H1 (cell line): ENCODE results near the gene TMPRSS4. TPM values are rescaled to one million over a fixed set of nuclear protein-coding genes. Genes with fewer than 3 reads are reported as not detected.

Experiments
- CTCF ChIA-PET: fragments of 300-600 bp; sonication (Branson Sonifier 250); formaldehyde crosslinking; loops from one replicate; lab custom pipeline; 2021; ENCODE audit not compliant: partially characterized antibody; lab: Charles Lee
- POLR2A ChIA-PET: fragments of 300-600 bp; sonication (Branson Sonifier 250); formaldehyde crosslinking; loops from one replicate; lab custom pipeline; 2021; ENCODE audit warnings: inconsistent platforms; ENCODE audit not compliant: partially characterized antibody; lab: Charles Lee
- DNase-seq, 2 experiments: peaks; one replicate each; pipeline versions ENCODE4 v3.0.0 to v3.0.0-alpha.2; 2010 to 2022; ENCODE audit warnings: low spot score in 2 of 2, low read depth in 1 of 2, mixed read lengths in 1 of 2
- FAIRE-seq: peaks from 2 replicates; lab custom pipeline; 2011; peaks lifted over from hg19 to GRCh38; lab: Jason Lieb, UNC
- H2AFZ ChIP-seq: 2 replicates; pipeline ENCODE4 v1.8.1; 2012; ENCODE audit warnings: low read length, inconsistent platforms
- H2AK5ac ChIP-seq: 2 replicates; pipeline ENCODE4 v1.6.1; 2013; ENCODE audit warnings: low read depth, low read length
- H2BK120ac ChIP-seq: replicated peaks from 2 replicates; pipeline ENCODE3; 2013; ENCODE audit warnings: low read depth, low read length, inconsistent platforms
- H2BK12ac ChIP-seq: 2 replicates; pipeline ENCODE4 v1.6.1; 2013; ENCODE audit warnings: low read depth, low read length
- H2BK15ac ChIP-seq: 2 replicates; pipeline ENCODE4 v1.6.1; 2013; ENCODE audit warnings: low read length
- H2BK20ac ChIP-seq: 2 replicates; pipeline ENCODE4 v1.6.1; 2013; ENCODE audit warnings: low read length
- H2BK5ac ChIP-seq: 2 replicates; pipeline ENCODE4 v1.6.1; 2013; ENCODE audit warnings: low read depth, low read length
- H3K14ac ChIP-seq: 2 replicates; pipeline ENCODE4 v1.6.1; 2013; ENCODE audit warnings: inconsistent platforms; ENCODE audit not compliant: insufficient read length
- H3K18ac ChIP-seq: 2 replicates; pipeline ENCODE4 v1.6.1; 2013; ENCODE audit warnings: low read length; ENCODE audit errors: extremely low read depth
- H3K23ac ChIP-seq: 2 replicates; pipeline ENCODE4 v1.6.1; 2013; ENCODE audit warnings: inconsistent platforms; ENCODE audit not compliant: insufficient read length
- H3K23me2 ChIP-seq: 2 replicates; pipeline ENCODE4 v1.6.1; 2013; ENCODE audit warnings: low read depth, low read length
- H3K27ac ChIP-seq: 2 replicates; pipeline ENCODE4 v1.6.1; 2011; ENCODE audit warnings: low read depth, low read length, inconsistent platforms
- H3K27me3 ChIP-seq, 4 experiments: replicated peaks in 1 of 4; 1 replicate in 1 of 4; 2 replicates in 3 of 4; pipeline versions ENCODE4 v1.6.1 to v1.8.1; 2011 to 2013; ENCODE audit warnings: low read length in 3 of 4, mild to moderate bottlenecking in 3 of 4, inconsistent platforms in 2 of 4, mixed read lengths in 2 of 4, moderate library complexity in 1 of 4; ENCODE audit not compliant: control insufficient read depth in 3 of 4, insufficient read depth in 3 of 4; ENCODE audit errors: extremely low read depth in 1 of 4
- H3K36me3 ChIP-seq, 4 experiments: 2 replicates each; pipeline versions ENCODE4 v1.6.1 to v1.8.1; 2011 to 2013; ENCODE audit warnings: mild to moderate bottlenecking in 4 of 4, low read length in 3 of 4, moderate library complexity in 2 of 4, control low read depth in 1 of 4, inconsistent platforms in 1 of 4; ENCODE audit not compliant: insufficient read depth in 4 of 4, control insufficient read depth in 2 of 4
- H3K4ac ChIP-seq: replicated peaks from 2 replicates; pipeline ENCODE3; 2013; ENCODE audit warnings: low read length, low read depth, mixed read lengths, inconsistent platforms; ENCODE audit not compliant: insufficient read length
- H3K4me1 ChIP-seq, 4 experiments: replicated peaks in 1 of 4; 1 replicate in 1 of 4; 2 replicates in 3 of 4; pipeline versions ENCODE4 v1.6.1 to v1.8.1; 2011 to 2013; ENCODE audit warnings: low read length in 3 of 4, inconsistent platforms in 2 of 4, mixed read lengths in 1 of 4; ENCODE audit not compliant: insufficient read depth in 4 of 4, control insufficient read depth in 3 of 4
- H3K4me2 ChIP-seq, 2 experiments: 2 replicates each; pipeline versions ENCODE4 v1.6.1 to v1.8.1; 2011 to 2013; ENCODE audit warnings: low read depth in 2 of 2, low read length in 2 of 2, control low read depth in 1 of 2, inconsistent platforms in 1 of 2, mild to moderate bottlenecking in 1 of 2; ENCODE audit not compliant: insufficient read depth in 1 of 2
- H3K4me3 ChIP-seq, 4 experiments: fragments of 200-600, 300-600 bp in 1 of 4; sonication (generic), shearing (Covaris generic), sonication (Bioruptor Twin) in 1 of 4; 2 replicates each; pipeline versions ENCODE4 v1.5.1 to v1.8.1; 2011 to 2016; ENCODE audit warnings: low read length in 4 of 4, low read depth in 3 of 4, control low read depth in 2 of 4, inconsistent platforms in 2 of 4, mild to moderate bottlenecking in 2 of 4, mixed read lengths in 1 of 4, moderate library complexity in 1 of 4; ENCODE audit not compliant: insufficient read depth in 2 of 4; ENCODE audit errors: extremely low read depth in 1 of 4
- H3K56ac ChIP-seq: replicated peaks from 2 replicates; pipeline ENCODE3; 2013; ENCODE audit warnings: low read depth, mild to moderate bottlenecking, mixed read lengths, low read length, inconsistent platforms; ENCODE audit not compliant: insufficient read length
- H3K79me1 ChIP-seq: 2 replicates; pipeline ENCODE4 v1.6.1; 2013; ENCODE audit warnings: low read depth, low read length, control low read depth
- H3K79me2 ChIP-seq, 2 experiments: 2 replicates each; pipeline versions ENCODE4 v1.6.1 to v1.8.1; 2012 to 2013; ENCODE audit warnings: low read length in 2 of 2, mild to moderate bottlenecking in 2 of 2, inconsistent platforms in 1 of 2; ENCODE audit not compliant: insufficient read depth in 2 of 2, control insufficient read depth in 1 of 2
- H3K9ac ChIP-seq, 4 experiments: replicated peaks in 1 of 4; 1 replicate in 1 of 4; 2 replicates in 3 of 4; pipeline versions ENCODE4 v1.6.1 to v1.8.1; 2011 to 2013; ENCODE audit warnings: low read depth in 3 of 4, low read length in 3 of 4, control low read depth in 2 of 4, mild to moderate bottlenecking in 2 of 4, moderate library complexity in 2 of 4, inconsistent platforms in 1 of 4; ENCODE audit errors: extremely low read depth in 1 of 4
- H3K9me3 ChIP-seq, 2 experiments: 2 replicates each; pipeline versions ENCODE4 v1.6.1 to v1.8.1; 2012 to 2013; ENCODE audit warnings: mild to moderate bottlenecking in 2 of 2, moderate library complexity in 2 of 2, control low read depth in 1 of 2, inconsistent platforms in 1 of 2, low read depth in 1 of 2, low read length in 1 of 2, mixed read lengths in 1 of 2; ENCODE audit not compliant: insufficient read depth in 2 of 2
- H4K20me1 ChIP-seq, 2 experiments: replicated peaks in 1 of 2; 2 replicates each; pipeline versions ENCODE3 to v1.8.1; 2011 to 2013; ENCODE audit warnings: inconsistent platforms in 2 of 2, low read length in 2 of 2, mild to moderate bottlenecking in 1 of 2; ENCODE audit not compliant: insufficient read depth in 2 of 2, control insufficient read depth in 1 of 2
- H4K5ac ChIP-seq: 2 replicates; pipeline ENCODE4 v1.6.1; 2013; ENCODE audit warnings: low read length, low read depth, mixed read lengths, inconsistent platforms; ENCODE audit not compliant: insufficient read length
- H4K8ac ChIP-seq: 2 replicates; pipeline ENCODE4 v1.8.0; 2013; ENCODE audit warnings: mild to moderate bottlenecking, moderate library complexity, low read length, inconsistent platforms; ENCODE audit not compliant: insufficient read depth; ENCODE audit errors: extremely low read depth
- H4K91ac ChIP-seq: replicated peaks from 2 replicates; pipeline ENCODE3; 2013; ENCODE audit warnings: low read length, mixed read lengths, inconsistent platforms; ENCODE audit not compliant: insufficient read length
- ASH2L ChIP-seq: fragments of 200-600, 300-600 bp; sonication (generic); IDR thresholded peaks from one replicate; pipeline ENCODE4 v1.7.1; 2017; ENCODE audit warnings: low read length
- ATF2 ChIP-seq: IDR thresholded peaks from 2 replicates; pipeline ENCODE4 v1.6.1; 2012; ENCODE audit warnings: low read length, inconsistent platforms
- ATF3 ChIP-seq: IDR thresholded peaks from 2 replicates; pipeline ENCODE4 v1.6.1; 2011; ENCODE audit warnings: low read depth, mild to moderate bottlenecking, low read length; ENCODE audit not compliant: insufficient read depth
- BACH1 ChIP-seq: IDR thresholded peaks from 2 replicates; pipeline ENCODE4 v1.6.1; 2012; ENCODE audit warnings: low read length, improper control_type of control experiment
- BRCA1 ChIP-seq: IDR thresholded peaks from 2 replicates; pipeline ENCODE4 v1.6.1; 2012; ENCODE audit warnings: low read depth, low read length, improper control_type of control experiment
- CBX8 ChIP-seq: fragments of 300-800, 300-1000 bp; sonication (generic); IDR thresholded peaks from 2 replicates; pipeline ENCODE4 v1.7.1; 2016; ENCODE audit warnings: low read depth, low read length, borderline replicate concordance
- MAFK ChIP-seq: IDR thresholded peaks from 2 replicates; pipeline ENCODE4 v1.6.1; 2012; ENCODE audit warnings: low read depth, mild to moderate bottlenecking, improper control_type of control experiment, low read length
- PHF8 ChIP-seq: fragments of 200-600 bp; sonication (generic); conservative IDR thresholded peaks from 2 replicates; pipeline ENCODE4 v1.7.1; 2012; ENCODE audit warnings: low read depth, mild to moderate bottlenecking, inconsistent platforms, low read length, moderate library complexity
- RXRA ChIP-seq: IDR thresholded peaks from 2 replicates; pipeline ENCODE4 v1.6.1; 2011; ENCODE audit warnings: low read depth, mild to moderate bottlenecking, low read length, moderate library complexity; ENCODE audit not compliant: insufficient read depth
- TAF1 ChIP-seq: IDR thresholded peaks from 2 replicates; pipeline ENCODE4 v1.6.1; 2011; ENCODE audit warnings: mild to moderate bottlenecking, low read depth, low read length
- USF2 ChIP-seq: IDR thresholded peaks from 2 replicates; pipeline ENCODE4 v1.6.1; 2011; ENCODE audit warnings: low read length, improper control_type of control experiment
- WGBS, 2 experiments: shearing (Covaris generic) in 1 of 2; methylation state at CpG; one replicate each; pipeline versions ENCODE4 v1.1.6 to v1.1.7; 2013 to 2015; ENCODE audit warnings: low lambda C conversion rate in 2 of 2, mixed read lengths in 2 of 2, inconsistent platforms in 1 of 2, low coverage in 1 of 2, missing lambda C conversion rate in 1 of 2; ENCODE audit not compliant: insufficient replicate concordance in 2 of 2, insufficient coverage in 1 of 2, insufficient read length in 1 of 2; ENCODE audit errors: extremely low coverage in 1 of 2, missing lambda C conversion rate in 1 of 2; 5-methylcytosine and 5-hydroxymethylcytosine counted together
- polyA plus RNA-seq, 7 experiments: library from polyadenylated mRNA; depleted of rRNA in 3 of 7; stranded (reverse) in 5 of 7; unstranded in 2 of 7; fragments of >200 nt in 5 of 7; fragments of 200-250 nt in 2 of 7; gene quantifications; 1 replicate in 5 of 7; 2 replicates in 1 of 7; 4 replicates in 1 of 7; pipeline versions ENCODE4 v1.2.1 to v1.2.3, GENCODE V29; 2011 to 2013; ENCODE audit warnings: missing spikeins in 2 of 7, mixed read lengths in 2 of 7
- total RNA-seq: library from RNA; stranded (reverse); fragmentation: NEBNext Ultra II Directional; extraction: Animal tissue kit (Norgen Biotek cat#: 25700); gene quantifications from 2 replicates; pipeline ENCODE4 v1.2.1, GENCODE V29; 2021

TMPRSS4 gene
- total and polyA plus RNA-seq, 2 of the 8 experiments (the other 6 are each of a cell fraction or from before 2014, with no cell fraction given) = 0.11 to 0.58 TPM

GRCh38 chr11:118067006-118067405 lies 9.9 kb upstream of the TMPRSS4 start:
- H3K36me3 ChIP-seq = no peaks in the 10 kb centered on the region
- H3K79me1 ChIP-seq = no peaks in the 10 kb centered on the region
- WGBS, 2 experiments = 92% methylated on average over 8 of the region's 8 CpGs; no CpG with 5 or more reads in 1 of the 2 experiments
- FAIRE-seq = no peak
- no peaks in the 10 kb centered on the region for H3K23me2 ChIP-seq
- no peak overlapping the region for H4K91ac ChIP-seq
- no peak overlapping the region for H2AFZ ChIP-seq
- no peak overlapping the region for H3K4ac ChIP-seq
- ChIA-PET CTCF (interaction anchor here (1.5 kb wide), 1 partner anchor 104 kb away, joined by 5 read pairs; no protein-coding TSS in a partner anchor), POLR2A (no interaction called here)
- H3K79me2 ChIP-seq = no peaks in the 10 kb centered on the region
- no peak overlapping the region for H4K5ac ChIP-seq
- no peaks in the 10 kb centered on the region for H3K27me3 ChIP-seq
- no peaks in the 10 kb centered on the region for H3K9me3 ChIP-seq
- no peak overlapping the region for H3K4me2 ChIP-seq
- H2AK5ac ChIP-seq = no peak overlapping the region
- no peak for DNase-seq
- no peak overlapping the region for H3K23ac ChIP-seq
- H2BK20ac ChIP-seq = no peak overlapping the region
- no peak overlapping the region for H3K4me3 ChIP-seq
- no peak overlapping the region for H3K56ac ChIP-seq
- H3K9ac ChIP-seq = no peak overlapping the region
- H3K14ac ChIP-seq = no peak overlapping the region
- no peak overlapping the region for H2BK15ac ChIP-seq
- H2BK120ac ChIP-seq = no peak overlapping the region
- peaks cover 0 to 6% (median 3%) of the 10 kb centered on the region in 4 experiments; a peak in 3 of 7 replicates for H3K4me1 ChIP-seq
- no peak overlapping the region for H2BK12ac ChIP-seq
- no peak overlapping the region for H4K8ac ChIP-seq
- no peak overlapping the region for H3K27ac ChIP-seq
- no peaks in the 10 kb centered on the region for H4K20me1 ChIP-seq
- H3K18ac ChIP-seq = no peak overlapping the region
- no peak overlapping the region for H2BK5ac ChIP-seq
- TF ChIP-seq USF2 = no peak
- TF ChIP-seq BACH1 = no peak
- no peak for TF ChIP-seq BRCA1
- no peak for TF ChIP-seq TAF1
- no peak for TF ChIP-seq ATF3
- TF ChIP-seq PHF8 = no peak
- no peak for TF ChIP-seq MAFK
- TF ChIP-seq RXRA = no peak
- no peak for TF ChIP-seq ATF2
- TF ChIP-seq ASH2L = no peak
- no peak for TF ChIP-seq CBX8
